Gastroesophageal sphincter (tissue), 3 donors: ENCODE data around the gene SH3TC2.

Experiments used
- CTCF ChIP-seq, 4 experiments: fragments of 200-600 bp in 2 of 4; fragments of 450-650 bp in 2 of 4; sonication (generic) in 1 of 4; IDR thresholded peaks; one replicate each; pipeline ENCODE4 v1.5.1; 2017 to 2019; ENCODE audit warnings: antibody characterized with exemption in 4 of 4, mild to moderate bottlenecking in 2 of 4, moderate library complexity in 2 of 4
- EP300 ChIP-seq: sonication (generic); formaldehyde crosslinking; IDR thresholded peaks from one replicate; pipeline ENCODE4 v1.6.1; 2017; ENCODE audit warnings: antibody characterized with exemption, mild to moderate bottlenecking
- POLR2A ChIP-seq, 2 donors: fragments of 450-650 bp; IDR thresholded peaks; one replicate each; pipeline ENCODE4 v1.6.1; 2017; ENCODE audit warnings: antibody characterized with exemption in 2 of 2, mild to moderate bottlenecking in 2 of 2, moderate library complexity in 1 of 2
- POLR2AphosphoS5 ChIP-seq: sonication (generic); formaldehyde crosslinking; IDR thresholded peaks from one replicate; pipeline ENCODE4 v1.6.1; 2017; ENCODE audit warnings: antibody characterized with exemption

- TF ChIP-seq POLR2A (IDR thresholded peaks at IDR 0.05) (no peak), CTCF (IDR thresholded peaks at IDR 0.05) (no peak), EP300 (no peak), POLR2AphosphoS5 (no peak)
Measured at GRCh38 chr5:149061341-149061740, 1.5 kb downstream of the SH3TC2 start.
